Mesenchymal stem cell (in vitro differentiated cells and primary cell): ENCODE results near the gene MISP3.
A peak's percentile ranks its signal among the peaks of the same experiment; 100 is the strongest.

ENCODE experiments used
- DNase-seq: peaks from one replicate; pipeline ENCODE4 v3.0.0-alpha.2; 2013
- H2AFZ ChIP-seq: one replicate; pipeline ENCODE4 v1.6.1; 2013; ENCODE audit warnings: low read depth, mild to moderate bottlenecking, control low read depth, inconsistent platforms, low read length, moderate library complexity
- H2AK5ac ChIP-seq: 2 replicates; pipeline ENCODE4 v1.6.1; 2013; ENCODE audit warnings: low read length, moderate library complexity, mild to moderate bottlenecking, inconsistent platforms; ENCODE audit not compliant: severe bottlenecking
- H2BK120ac ChIP-seq: one replicate; pipeline ENCODE4 v1.6.1; 2013; ENCODE audit warnings: low read depth, mild to moderate bottlenecking, inconsistent platforms, low read length, moderate library complexity
- H2BK12ac ChIP-seq, 2 experiments: one replicate each; pipeline ENCODE4 v1.6.1; 2013; ENCODE audit warnings: inconsistent platforms in 2 of 2, low read length in 2 of 2, mild to moderate bottlenecking in 2 of 2, moderate library complexity in 2 of 2, control low read depth in 1 of 2
- H2BK15ac ChIP-seq: one replicate; pipeline ENCODE4 v1.6.1; 2013; ENCODE audit warnings: mild to moderate bottlenecking, low read depth, inconsistent platforms; ENCODE audit not compliant: poor library complexity, severe bottlenecking
- H2BK5ac ChIP-seq: 2 replicates; pipeline ENCODE4 v1.6.1; 2013; ENCODE audit warnings: low read depth, mild to moderate bottlenecking, low read length, control low read depth, inconsistent platforms; ENCODE audit not compliant: poor library complexity, severe bottlenecking
- H3K14ac ChIP-seq, 2 experiments: one replicate each; pipeline ENCODE4 v1.6.1; 2013; ENCODE audit warnings: inconsistent platforms in 2 of 2, low read length in 2 of 2, control low read depth in 1 of 2, mild to moderate bottlenecking in 1 of 2, moderate library complexity in 1 of 2
- H3K18ac ChIP-seq, 2 experiments: one replicate each; pipeline ENCODE4 v1.6.1; 2013; ENCODE audit warnings: inconsistent platforms in 2 of 2, low read length in 2 of 2, control low read depth in 1 of 2, low read depth in 1 of 2, mild to moderate bottlenecking in 1 of 2
- H3K23ac ChIP-seq, 2 experiments: one replicate each; pipeline ENCODE4 v1.6.1; 2013; ENCODE audit warnings: inconsistent platforms in 2 of 2, low read length in 2 of 2, mild to moderate bottlenecking in 2 of 2, moderate library complexity in 2 of 2, control low read depth in 1 of 2
- H3K27ac ChIP-seq: 2 replicates; pipeline ENCODE4 v1.5.1; 2013; ENCODE audit warnings: mild to moderate bottlenecking, moderate library complexity, low read length, control low read depth, inconsistent platforms; ENCODE audit not compliant: poor library complexity, severe bottlenecking
- H3K27me3 ChIP-seq, 2 experiments: 2 replicates each; pipeline versions ENCODE4 v1.6.1 to v1.7.0; 2013; ENCODE audit warnings: low read length in 2 of 2, mild to moderate bottlenecking in 2 of 2, moderate library complexity in 2 of 2, control low read depth in 1 of 2, inconsistent platforms in 1 of 2; ENCODE audit not compliant: control insufficient read depth in 1 of 2, insufficient read depth in 1 of 2
- H3K36me3 ChIP-seq, 2 experiments: 2 replicates each; pipeline versions ENCODE4 v1.6.1 to v1.7.0; 2013; ENCODE audit warnings: low read length in 2 of 2, control low read depth in 1 of 2, inconsistent platforms in 1 of 2, low read depth in 1 of 2, mild to moderate bottlenecking in 1 of 2; ENCODE audit not compliant: insufficient read depth in 2 of 2, control insufficient read depth in 1 of 2
- H3K4ac ChIP-seq, 2 experiments: one replicate each; pipeline ENCODE4 v1.6.1; 2013; ENCODE audit warnings: inconsistent platforms in 2 of 2, low read length in 2 of 2, mild to moderate bottlenecking in 2 of 2, moderate library complexity in 2 of 2, control low read depth in 1 of 2, low read depth in 1 of 2
- H3K4me1 ChIP-seq: 2 replicates; pipeline ENCODE4 v1.6.1; 2013; ENCODE audit warnings: low read depth, low read length, control low read depth; ENCODE audit not compliant: control insufficient read depth, insufficient read depth
- H3K4me2 ChIP-seq: 2 replicates; pipeline ENCODE4 v1.6.1; 2013; ENCODE audit warnings: low read length, mild to moderate bottlenecking, inconsistent platforms; ENCODE audit not compliant: poor library complexity, severe bottlenecking
- H3K4me3 ChIP-seq, 2 experiments: 2 replicates each; pipeline versions ENCODE4 v1.5.1 to v1.7.0; 2013; ENCODE audit warnings: low read length in 2 of 2, mild to moderate bottlenecking in 2 of 2, control low read depth in 1 of 2, low read depth in 1 of 2; ENCODE audit not compliant: insufficient read depth in 1 of 2
- H3K79me1 ChIP-seq: replicated peaks from 2 replicates; pipeline ENCODE4 v1.6.1; 2013; ENCODE audit warnings: mild to moderate bottlenecking, control low read depth, low read length, inconsistent platforms; ENCODE audit not compliant: poor library complexity, severe bottlenecking
- H3K9ac ChIP-seq: 2 replicates; pipeline ENCODE4 v1.7.0; 2013; ENCODE audit warnings: mild to moderate bottlenecking, low read length, moderate library complexity
- H3K9me3 ChIP-seq: 2 replicates; pipeline ENCODE4 v1.7.0; 2013; ENCODE audit warnings: mild to moderate bottlenecking, low read length; ENCODE audit not compliant: control insufficient read depth
- H4K8ac ChIP-seq: one replicate; pipeline ENCODE4 v1.6.1; 2013; ENCODE audit warnings: inconsistent platforms, mild to moderate bottlenecking, low read length, moderate library complexity
- H4K91ac ChIP-seq: one replicate; pipeline ENCODE4 v1.6.1; 2013; ENCODE audit warnings: mild to moderate bottlenecking, low read length, inconsistent platforms
- WGBS: methylation state at CpG from one replicate; pipeline ENCODE4 v1.1.7; 2013; ENCODE audit warnings: mixed read lengths; 5-methylcytosine and 5-hydroxymethylcytosine counted together

Gene MISP3

GRCh38 chr19:14110650-14111049 is 38.1 kb downstream of the MISP3 start:
- H3K4me1 ChIP-seq = peaks cover 38% of the 10 kb centered on the region
- H3K36me3 ChIP-seq = peaks cover 10 to 28% of the 10 kb centered on the region in 2 experiments
- no peak overlapping the region for H2BK12ac ChIP-seq
- no peak overlapping the region for H3K4me3 ChIP-seq
- H3K27ac ChIP-seq = no peak overlapping the region
- H3K79me1 ChIP-seq = peaks cover 45% of the 10 kb centered on the region
- peak overlapping the region; percentile 35 for H3K9ac ChIP-seq
- no peaks in the 10 kb centered on the region for H3K27me3 ChIP-seq
- H2AFZ ChIP-seq = no peak overlapping the region
- H3K4ac ChIP-seq = no peak overlapping the region
- no peak overlapping the region for H2BK120ac ChIP-seq
- H3K18ac ChIP-seq = no peak overlapping the region
- H2BK15ac ChIP-seq = no peak overlapping the region
- H2BK5ac ChIP-seq = no peak overlapping the region
- no peak overlapping the region for H3K14ac ChIP-seq
- no peak overlapping the region for H2AK5ac ChIP-seq
- no peaks in the 10 kb centered on the region for H3K9me3 ChIP-seq
- no peak overlapping the region for H3K23ac ChIP-seq
- peak overlapping the region; percentile 3 for H4K91ac ChIP-seq
- 78% methylated on average over 2 of the region's 2 CpGs for WGBS
- no peak overlapping the region for H3K4me2 ChIP-seq
- DNase-seq = no peak
- H4K8ac ChIP-seq = no peak overlapping the region

- H2AK5ac ChIP-seq = no peak overlapping the region
- no peak overlapping the region for H2BK12ac ChIP-seq
- H2AFZ ChIP-seq = no peak overlapping the region
- H3K9me3 ChIP-seq = no peaks in the 10 kb centered on the region
- no peaks in the 10 kb centered on the region for H3K27me3 ChIP-seq
- peaks cover 3 to 20% of the 10 kb centered on the region in 2 experiments for H3K36me3 ChIP-seq
- no peak overlapping the region for H3K4ac ChIP-seq
- peaks cover 51% of the 10 kb centered on the region for H3K79me1 ChIP-seq
- no peak overlapping the region for H2BK120ac ChIP-seq
- peak overlapping the region in 1 of 2 experiments; percentile 8 for H3K4me3 ChIP-seq
- H3K4me2 ChIP-seq = peak overlapping the region; percentile 6
- H2BK5ac ChIP-seq = no peak overlapping the region
- H3K23ac ChIP-seq = no peak overlapping the region
- H3K27ac ChIP-seq = no peak overlapping the region
- no peak overlapping the region for H4K8ac ChIP-seq
- peaks cover 44% of the 10 kb centered on the region for H3K4me1 ChIP-seq
- no peak overlapping the region for H4K91ac ChIP-seq
- H2BK15ac ChIP-seq = peak overlapping the region; percentile 44
- WGBS = no CpG with 5 or more reads among the region's 1 CpG
- H3K14ac ChIP-seq = no peak overlapping the region
- H3K9ac ChIP-seq = no peak overlapping the region
- no peak for DNase-seq
- no peak overlapping the region for H3K18ac ChIP-seq
These were observed 38.9 kb downstream of the MISP3 start for GRCh38 chr19:14111486-14111885.

GRCh38 chr19:14112051-14112808 is 39.6 kb downstream of the MISP3 start:
- Histone ChIP-seq H3K9ac (peak overlapping the region; percentile 80), H3K27me3 (no peaks in the 10 kb centered on the region), H3K9me3 (no peaks in the 10 kb centered on the region), H4K8ac (peak overlapping the region; percentile 98), H3K14ac (no peak overlapping the region), H3K4me1 (peaks cover 48% of the 10 kb centered on the region), H4K91ac (peak overlapping the region; percentile 16), H2BK5ac (no peak overlapping the region), H2AFZ (no peak overlapping the region), H3K4me3 (peak overlapping the region in 1 of 2 experiments; percentile 73), H3K36me3 (peaks cover 0 to 12% of the 10 kb centered on the region in 2 experiments), H3K27ac (no peak overlapping the region), H2BK15ac (peak overlapping the region; percentile 44), H3K79me1 (peaks cover 55% of the 10 kb centered on the region), H3K23ac (peak overlapping the region in 1 of 2 experiments; percentile 32), H2BK12ac (no peak overlapping the region), H2BK120ac (peak overlapping the region; percentile 81), H2AK5ac (no peak overlapping the region), H3K4ac (peak overlapping the region in 1 of 2 experiments; percentile 42), H3K4me2 (peak overlapping the region; percentile 6), H3K18ac (peak overlapping the region; percentile 41 to 93)
- 73% methylated on average over 12 of the region's 12 CpGs for WGBS
- no peak for DNase-seq

- Histone ChIP-seq H3K4ac (peak overlapping the region; percentile 83 to 84), H3K27ac (peak overlapping the region; percentile 22), H2AFZ (peak overlapping the region; percentile 15), H3K36me3 (peaks cover 0 to 6% of the 10 kb centered on the region in 2 experiments), H2BK15ac (peak overlapping the region; percentile 16), H3K4me3 (peak overlapping the region in 1 of 2 experiments; percentile 73), H4K91ac (peak overlapping the region; percentile 89), H2AK5ac (peak overlapping the region; percentile 74), H3K79me1 (peaks cover 49% of the 10 kb centered on the region), H3K9me3 (no peaks in the 10 kb centered on the region), H3K4me2 (peak overlapping the region; percentile 35), H3K23ac (peak overlapping the region in 1 of 2 experiments; percentile 14), H3K14ac (peak overlapping the region in 1 of 2 experiments; percentile 86), H3K9ac (peak overlapping the region; percentile 80), H2BK5ac (no peak overlapping the region), H4K8ac (peak overlapping the region; percentile 98), H3K18ac (peak overlapping the region; percentile 68 to 93), H2BK120ac (peak overlapping the region; percentile 86), H3K4me1 (peaks cover 46% of the 10 kb centered on the region), H3K27me3 (no peaks in the 10 kb centered on the region), H2BK12ac (no peak overlapping the region)
- WGBS = 32% methylated on average over 10 of the region's 12 CpGs
- DNase-seq = no peak
These were observed 40.3 kb downstream of the MISP3 start for GRCh38 chr19:14112809-14113385.
